ENCODE data around the gene DPYD.

DPYD gene

DNA sequence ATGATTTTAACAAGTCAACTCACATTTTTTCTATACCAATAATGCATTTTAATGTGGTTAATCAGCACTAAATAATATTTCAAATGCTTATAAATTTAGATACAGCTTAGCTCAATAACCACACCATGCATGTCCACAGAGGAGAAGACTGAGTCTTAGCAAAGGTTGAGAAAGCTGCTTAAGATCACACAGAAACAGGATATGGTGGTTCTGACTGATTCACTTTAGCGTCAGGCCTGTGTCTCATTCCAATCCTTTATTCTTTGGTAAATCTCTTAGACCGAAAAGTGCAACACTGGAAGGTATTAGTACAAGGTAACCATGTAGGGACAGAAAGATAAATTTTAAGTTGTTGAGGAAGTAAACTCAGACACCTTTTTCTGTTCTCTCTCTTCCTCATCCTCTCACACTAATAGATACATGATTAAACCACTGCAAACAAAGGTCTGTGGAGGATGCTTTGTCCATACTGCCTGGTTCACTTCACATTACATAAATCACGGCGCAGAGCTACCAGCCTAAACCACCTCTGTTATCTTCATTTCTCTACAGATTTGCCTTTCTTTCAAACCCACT is 139.0 kb downstream of the DPYD start:
- H3K4me3 ChIP-seq (ENCODE audit: low read length) = no peak overlapping the region

DNA sequence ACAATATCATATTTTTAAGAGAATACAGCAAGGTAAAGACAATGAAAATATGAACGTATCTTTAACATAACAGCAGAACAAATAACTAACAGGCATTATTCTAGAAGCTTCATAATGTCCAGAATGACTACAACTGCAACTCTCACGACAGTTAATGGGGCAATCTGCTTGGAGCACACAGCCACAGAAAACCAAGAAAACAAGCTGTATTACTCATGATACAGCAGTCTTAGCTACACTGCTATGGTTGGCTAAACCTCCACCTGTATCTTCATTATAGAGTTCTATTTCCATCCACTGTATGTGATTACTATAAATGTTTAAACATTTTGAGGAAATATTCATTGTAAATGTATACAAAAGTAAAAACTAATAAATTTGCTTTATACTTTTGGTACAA is 139.9 kb downstream of the DPYD start:
- H3K4me3 ChIP-seq (ENCODE audit: low read length) = no peak overlapping the region
- no peak for DNase-seq (ENCODE audit: low read depth)
- TF ChIP-seq, protein P1, sequence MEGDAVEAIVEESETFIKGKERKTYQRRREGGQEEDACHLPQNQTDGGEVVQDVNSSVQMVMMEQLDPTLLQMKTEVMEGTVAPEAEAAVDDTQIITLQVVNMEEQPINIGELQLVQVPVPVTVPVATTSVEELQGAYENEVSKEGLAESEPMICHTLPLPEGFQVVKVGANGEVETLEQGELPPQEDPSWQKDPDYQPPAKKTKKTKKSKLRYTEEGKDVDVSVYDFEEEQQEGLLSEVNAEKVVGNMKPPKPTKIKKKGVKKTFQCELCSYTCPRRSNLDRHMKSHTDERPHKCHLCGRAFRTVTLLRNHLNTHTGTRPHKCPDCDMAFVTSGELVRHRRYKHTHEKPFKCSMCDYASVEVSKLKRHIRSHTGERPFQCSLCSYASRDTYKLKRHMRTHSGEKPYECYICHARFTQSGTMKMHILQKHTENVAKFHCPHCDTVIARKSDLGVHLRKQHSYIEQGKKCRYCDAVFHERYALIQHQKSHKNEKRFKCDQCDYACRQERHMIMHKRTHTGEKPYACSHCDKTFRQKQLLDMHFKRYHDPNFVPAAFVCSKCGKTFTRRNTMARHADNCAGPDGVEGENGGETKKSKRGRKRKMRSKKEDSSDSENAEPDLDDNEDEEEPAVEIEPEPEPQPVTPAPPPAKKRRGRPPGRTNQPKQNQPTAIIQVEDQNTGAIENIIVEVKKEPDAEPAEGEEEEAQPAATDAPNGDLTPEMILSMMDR (conservative IDR thresholded peaks at IDR 0.05; ENCODE audit: low read length) = no peak

More for the DNA sequence above, 139.0 kb downstream of the DPYD start:
- TF ChIP-seq, protein P1 (conservative IDR thresholded peaks at IDR 0.05; ENCODE audit: low read length) = no peak
- no peak for DNase-seq (ENCODE audit: low read depth)

DNA sequence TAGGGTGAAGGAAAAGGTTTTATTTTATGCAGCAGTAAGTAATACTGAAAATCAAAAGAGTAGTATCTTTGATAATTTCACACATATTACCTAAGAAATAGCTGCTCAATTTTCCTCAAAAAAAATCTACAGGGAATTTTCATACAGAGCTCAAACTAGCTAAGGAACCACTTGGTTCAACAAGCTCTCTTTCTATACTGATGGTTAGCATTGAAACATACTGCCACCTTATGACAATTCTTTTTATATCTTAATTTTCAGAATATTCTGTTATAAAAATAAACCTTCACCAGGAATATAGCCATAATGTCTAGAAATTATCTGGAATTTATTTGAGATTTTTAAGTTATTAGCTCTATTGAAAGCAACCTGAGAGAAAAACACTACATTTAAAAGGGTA is 142.1 kb downstream of the DPYD start:
- TF ChIP-seq, protein P1 (conservative IDR thresholded peaks at IDR 0.05; ENCODE audit: low read length) = no peak
- no peak overlapping the region for H3K4me3 ChIP-seq (ENCODE audit: low read length)
- no peak for DNase-seq (ENCODE audit: low read depth)

DNA sequence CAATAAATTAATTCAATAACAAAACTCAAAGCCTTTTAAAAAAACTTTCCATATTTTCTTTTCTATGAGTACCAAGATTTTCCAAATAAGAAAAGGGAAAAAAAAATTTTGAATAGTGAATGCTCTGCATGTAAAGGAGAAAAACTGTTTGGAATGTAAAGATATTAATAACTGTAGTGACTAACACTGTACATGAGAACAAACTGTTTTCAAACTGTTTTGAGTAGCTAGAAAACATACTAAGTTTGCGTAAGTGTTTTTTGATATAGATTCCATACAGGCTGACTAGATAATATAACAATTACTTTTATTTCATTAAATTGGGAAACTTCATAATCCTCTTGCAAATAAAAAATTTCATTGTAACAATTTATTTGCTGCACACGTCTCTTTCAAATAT is 150.5 kb downstream of the DPYD start:
- TF ChIP-seq, protein P1 (conservative IDR thresholded peaks at IDR 0.05; ENCODE audit: low read length) = no peak

DNA sequence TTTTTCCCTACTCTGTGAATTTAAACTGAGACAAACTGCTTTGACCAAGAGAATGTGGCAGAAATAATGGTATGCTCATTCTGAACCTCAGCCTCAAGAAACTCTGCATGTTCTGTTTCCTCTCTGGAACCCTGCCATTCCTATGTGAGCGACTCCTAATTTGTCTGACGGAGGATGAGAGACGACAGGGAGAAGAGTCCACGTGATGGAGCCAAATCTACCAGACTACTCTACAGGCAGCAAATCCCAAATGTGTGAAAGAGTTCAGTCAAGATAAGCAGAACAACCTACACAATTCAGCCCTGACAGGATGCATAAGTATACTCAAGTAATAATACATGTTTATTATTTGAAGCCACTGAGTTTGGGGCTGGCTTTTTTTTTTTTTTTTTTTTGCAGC is 153.5 kb downstream of the DPYD start:
- DNase-seq (ENCODE audit: low read depth) = no peak
- TF ChIP-seq, protein P1 (conservative IDR thresholded peaks at IDR 0.05; ENCODE audit: low read length) = no peak
- H3K4me3 ChIP-seq (ENCODE audit: low read length) = no peak overlapping the region

More for the DNA sequence above, 150.5 kb downstream of the DPYD start:
- no peak overlapping the region for H3K4me3 ChIP-seq (ENCODE audit: low read length)
- DNase-seq (ENCODE audit: low read depth) = no peak

DNA sequence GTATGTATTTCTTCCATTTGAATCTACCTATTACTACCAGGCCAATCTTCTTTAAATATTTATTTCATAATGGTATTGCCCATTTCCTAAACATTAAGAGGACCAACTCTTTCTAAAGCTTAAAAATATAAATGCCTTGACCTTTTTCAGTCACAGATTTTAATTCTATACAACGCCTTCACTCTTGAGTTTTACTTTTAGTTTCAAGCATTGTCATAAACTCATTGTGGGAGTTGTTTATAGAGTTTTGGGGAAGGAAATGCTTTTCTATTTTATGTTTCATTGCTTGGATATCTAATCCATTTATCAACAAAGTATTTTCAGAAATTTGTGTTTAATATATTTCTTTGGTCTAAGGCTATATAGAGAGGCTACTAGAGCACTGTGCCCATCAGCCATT is 155.8 kb downstream of the DPYD start:
- no peak overlapping the region for H3K4me3 ChIP-seq (ENCODE audit: low read length)
- TF ChIP-seq, protein P1 (conservative IDR thresholded peaks at IDR 0.05; ENCODE audit: low read length) = no peak
- DNase-seq (ENCODE audit: low read depth) = no peak

DNA sequence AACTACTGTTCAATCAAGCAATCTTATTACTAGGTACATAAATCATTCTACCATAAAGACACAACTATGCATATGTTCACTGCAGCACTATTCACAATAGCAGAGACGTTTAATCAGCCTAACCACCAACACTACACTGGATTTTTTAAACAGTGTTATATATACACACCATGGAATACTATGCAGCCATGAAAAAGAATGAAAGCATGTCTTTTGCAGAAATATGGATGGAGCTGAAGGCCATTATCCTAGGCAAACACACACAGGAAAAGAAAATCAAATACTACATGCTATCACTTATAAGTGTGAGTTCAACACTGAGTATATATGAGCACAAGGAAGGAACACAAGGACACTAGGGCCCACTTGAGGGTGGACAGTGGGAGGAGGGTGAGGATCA is 159.2 kb downstream of the DPYD start:
- TF ChIP-seq, protein P1 (conservative IDR thresholded peaks at IDR 0.05; ENCODE audit: low read length) = no peak
- DNase-seq (ENCODE audit: low read depth) = no peak
- H3K4me3 ChIP-seq (ENCODE audit: low read length) = no peak overlapping the region

All from AG10803 (cell line).